ENCODE data around the gene ADCY1. TPM values are rescaled to one million over a fixed set of nuclear protein-coding genes. Genes with fewer than 3 reads are reported as not detected.

Gene ADCY1
- total and polyA plus RNA-seq, 2 donors (not counting 1 experiment from before 2014, with no cell fraction given) = 0.23 to 2.5 TPM

- no peak overlapping the region for H3K4me3 ChIP-seq (replicated peaks in 1 of 4; ENCODE audit: control extremely low read depth in 1 of 4, insufficient read depth in 1 of 4, low read depth in 3 of 4, low read length in 4 of 4)
- H2AFZ ChIP-seq (ENCODE audit: low read length) = no peak overlapping the region
- no peak for TF ChIP-seq EZH2 (IDR thresholded peaks at IDR 0.05; ENCODE audit: low read length, missing control alignments)
- no peak for TF ChIP-seq CTCF (conservative IDR thresholded peaks at IDR 0.05 in 1 of 2, IDR thresholded peaks at IDR 0.05 in 1 of 2; ENCODE audit: low read depth in 1 of 2, low read length in 2 of 2)
- no peaks in the 10 kb centered on the region for H3K4me1 ChIP-seq (ENCODE audit: control insufficient read depth, extremely low read depth, insufficient read depth, low read length)
- no peaks in the 10 kb centered on the region for H3K79me2 ChIP-seq (ENCODE audit: control insufficient read depth, insufficient read depth, low read length)
- H4K20me1 ChIP-seq (ENCODE audit: control insufficient read depth, extremely low read depth, insufficient read depth, low read length) = no peaks in the 10 kb centered on the region
- H3K27me3 ChIP-seq (ENCODE audit: control insufficient read depth, insufficient read depth, low read length) = peaks cover 21% of the 10 kb centered on the region
- no peaks in the 10 kb centered on the region for H3K36me3 ChIP-seq (ENCODE audit: control insufficient read depth, insufficient read depth, low read length)
- DNase-seq (ENCODE audit: low read depth in 2 of 2) = no peak
- H3K4me2 ChIP-seq (ENCODE audit: extremely low read depth, insufficient read depth, low read length) = no peak overlapping the region
- no peaks in the 10 kb centered on the region for H3K9me3 ChIP-seq (ENCODE audit: control insufficient read depth, insufficient read depth, low read depth, low read length)
- H3K27ac ChIP-seq (ENCODE audit: insufficient read depth, low read length) = no peak overlapping the region
- H3K9ac ChIP-seq (ENCODE audit: insufficient read depth, low read length) = no peak overlapping the region
Observed at GRCh38 chr7:45566386-45566785, 7.8 kb upstream of the ADCY1 start.

GRCh38 chr7:45566961-45567360 is 7.2 kb upstream of the ADCY1 start:
- peaks cover 21% of the 10 kb centered on the region for H3K27me3 ChIP-seq (ENCODE audit: control insufficient read depth, insufficient read depth, low read length)
- no peak overlapping the region for H3K9ac ChIP-seq (ENCODE audit: insufficient read depth, low read length)
- no peaks in the 10 kb centered on the region for H3K36me3 ChIP-seq (ENCODE audit: control insufficient read depth, insufficient read depth, low read length)
- no peak for DNase-seq (ENCODE audit: low read depth in 2 of 2)
- no peak overlapping the region for H3K4me2 ChIP-seq (ENCODE audit: extremely low read depth, insufficient read depth, low read length)
- H3K4me1 ChIP-seq (ENCODE audit: control insufficient read depth, extremely low read depth, insufficient read depth, low read length) = no peaks in the 10 kb centered on the region
- no peaks in the 10 kb centered on the region for H4K20me1 ChIP-seq (ENCODE audit: control insufficient read depth, extremely low read depth, insufficient read depth, low read length)
- no peak overlapping the region for H3K27ac ChIP-seq (ENCODE audit: insufficient read depth, low read length)
- no peak overlapping the region for H2AFZ ChIP-seq (ENCODE audit: low read length)
- no peak overlapping the region for H3K4me3 ChIP-seq (replicated peaks in 1 of 4; ENCODE audit: control extremely low read depth in 1 of 4, insufficient read depth in 1 of 4, low read depth in 3 of 4, low read length in 4 of 4)
- no peaks in the 10 kb centered on the region for H3K79me2 ChIP-seq (ENCODE audit: control insufficient read depth, insufficient read depth, low read length)
- H3K9me3 ChIP-seq (ENCODE audit: control insufficient read depth, insufficient read depth, low read depth, low read length) = no peaks in the 10 kb centered on the region
- TF ChIP-seq EZH2 (IDR thresholded peaks at IDR 0.05; ENCODE audit: low read length, missing control alignments) (no peak), CTCF (conservative IDR thresholded peaks at IDR 0.05 in 1 of 2, IDR thresholded peaks at IDR 0.05 in 1 of 2; ENCODE audit: low read depth in 1 of 2, low read length in 2 of 2) (no peak)

GRCh38 chr7:45567713-45568112 is 6.5 kb upstream of the ADCY1 start:
- no peak overlapping the region for H3K4me2 ChIP-seq (ENCODE audit: extremely low read depth, insufficient read depth, low read length)
- TF ChIP-seq EZH2 (IDR thresholded peaks at IDR 0.05; ENCODE audit: low read length, missing control alignments) (no peak), CTCF (conservative IDR thresholded peaks at IDR 0.05 in 1 of 2, IDR thresholded peaks at IDR 0.05 in 1 of 2; ENCODE audit: low read depth in 1 of 2, low read length in 2 of 2) (no peak)
- no peak overlapping the region for H3K27ac ChIP-seq (ENCODE audit: insufficient read depth, low read length)
- peaks cover 20% of the 10 kb centered on the region for H3K27me3 ChIP-seq (ENCODE audit: control insufficient read depth, insufficient read depth, low read length)
- H3K36me3 ChIP-seq (ENCODE audit: control insufficient read depth, insufficient read depth, low read length) = no peaks in the 10 kb centered on the region
- H3K9me3 ChIP-seq (ENCODE audit: control insufficient read depth, insufficient read depth, low read depth, low read length) = no peaks in the 10 kb centered on the region
- no peak for DNase-seq (ENCODE audit: low read depth in 2 of 2)
- H4K20me1 ChIP-seq (ENCODE audit: control insufficient read depth, extremely low read depth, insufficient read depth, low read length) = no peaks in the 10 kb centered on the region
- H3K4me3 ChIP-seq (replicated peaks in 1 of 4; ENCODE audit: control extremely low read depth in 1 of 4, insufficient read depth in 1 of 4, low read depth in 3 of 4, low read length in 4 of 4) = no peak overlapping the region
- no peaks in the 10 kb centered on the region for H3K4me1 ChIP-seq (ENCODE audit: control insufficient read depth, extremely low read depth, insufficient read depth, low read length)
- no peak overlapping the region for H2AFZ ChIP-seq (ENCODE audit: low read length)
- H3K79me2 ChIP-seq (ENCODE audit: control insufficient read depth, insufficient read depth, low read length) = no peaks in the 10 kb centered on the region
- no peak overlapping the region for H3K9ac ChIP-seq (ENCODE audit: insufficient read depth, low read length)
